ENCODE results near the gene AAK1.
"Not testable (repeated sequence)": the region's sequence is repeated elsewhere in the genome, so short reads cannot be mapped to it uniquely, and the experiment has no call there.

Gene AAK1

GRCh38 chr2:69625078-69625795 is 18.3 kb downstream of the AAK1 start:
- DNase-seq (ENCODE audit: low read depth): no peak

- no peak for DNase-seq (ENCODE audit: low read depth)
Observed at GRCh38 chr2:69624611-69625010, 18.9 kb downstream of the AAK1 start.

DNA sequence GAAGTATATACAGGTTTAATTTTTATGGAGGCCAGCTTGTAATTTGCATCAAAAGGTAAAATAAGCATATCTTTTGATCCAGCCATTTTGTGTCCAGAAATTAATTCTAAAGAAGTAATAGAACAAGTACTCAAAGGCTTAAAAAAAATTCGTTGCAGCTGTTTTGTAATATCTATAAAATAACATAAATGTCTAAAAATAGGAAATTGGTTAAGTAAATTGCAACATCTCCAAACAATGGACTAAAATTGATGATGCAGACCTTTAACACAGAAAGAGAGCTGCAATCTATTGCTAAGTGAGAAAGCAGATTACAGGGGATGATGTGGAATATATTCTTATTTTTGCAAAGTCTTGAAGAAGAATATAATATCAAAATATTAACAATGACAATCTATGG is 19.4 kb downstream of the AAK1 start:
- no peak for DNase-seq (ENCODE audit: low read depth)

GRCh38 chr2:69623236-69623635 is 20.3 kb downstream of the AAK1 start:
- no peak for DNase-seq (ENCODE audit: low read depth)

DNA sequence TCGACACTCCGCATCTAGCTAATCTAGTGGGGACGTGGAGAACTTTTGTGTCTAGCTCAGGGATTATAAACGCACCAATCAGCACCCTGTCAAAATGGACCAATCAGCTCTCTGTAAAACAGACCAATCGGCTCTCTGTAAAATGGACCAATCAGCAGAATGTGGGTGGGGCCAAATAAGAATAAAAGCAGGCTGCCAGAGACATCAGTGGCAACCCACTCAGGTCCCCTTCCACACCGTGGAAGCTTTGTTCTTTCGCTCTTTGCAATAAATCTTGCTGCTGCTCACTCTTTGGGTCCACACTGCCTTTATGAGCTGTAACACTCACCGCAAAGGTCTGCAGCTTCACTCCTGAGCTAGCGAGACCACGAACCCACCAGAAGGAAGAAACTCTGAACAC is 20.7 kb downstream of the AAK1 start:
- not testable (repeated sequence) for DNase-seq (ENCODE audit: low read depth)

DNA sequence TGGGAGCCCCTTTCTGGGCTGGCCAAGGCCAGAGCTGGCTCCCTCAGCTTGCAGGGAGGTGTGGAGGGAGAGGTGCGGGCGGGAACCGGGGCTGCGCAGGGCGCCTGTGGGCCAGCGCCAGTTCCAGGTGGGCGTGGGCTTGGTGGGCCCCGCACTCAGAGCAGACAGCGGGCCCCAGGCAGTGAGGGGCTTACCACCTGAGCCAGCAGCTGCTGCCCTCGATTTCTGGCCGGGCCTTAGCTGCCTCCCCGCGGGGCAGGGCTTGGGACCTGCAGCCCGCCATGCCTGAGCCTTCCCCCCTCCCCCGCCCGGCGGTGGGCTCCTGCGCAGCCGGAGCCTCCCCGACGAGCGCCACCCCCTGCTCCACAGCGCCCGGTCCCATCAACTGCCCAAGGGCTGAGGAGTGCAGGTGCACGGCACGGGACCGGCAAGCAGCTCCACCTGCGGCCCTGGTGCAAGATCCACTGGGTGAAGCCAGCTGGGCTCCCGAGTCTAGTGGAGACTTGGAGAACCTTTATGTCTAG is 21.5 kb downstream of the AAK1 start:
- DNase-seq (ENCODE audit: low read depth): not testable (repeated sequence)

GRCh38 chr2:69621440-69621839 is 22.1 kb downstream of the AAK1 start:
- no peak for DNase-seq (ENCODE audit: low read depth)

GRCh38 chr2:69620870-69621269 is 22.7 kb downstream of the AAK1 start:
- no peak for DNase-seq (ENCODE audit: low read depth)

DNA sequence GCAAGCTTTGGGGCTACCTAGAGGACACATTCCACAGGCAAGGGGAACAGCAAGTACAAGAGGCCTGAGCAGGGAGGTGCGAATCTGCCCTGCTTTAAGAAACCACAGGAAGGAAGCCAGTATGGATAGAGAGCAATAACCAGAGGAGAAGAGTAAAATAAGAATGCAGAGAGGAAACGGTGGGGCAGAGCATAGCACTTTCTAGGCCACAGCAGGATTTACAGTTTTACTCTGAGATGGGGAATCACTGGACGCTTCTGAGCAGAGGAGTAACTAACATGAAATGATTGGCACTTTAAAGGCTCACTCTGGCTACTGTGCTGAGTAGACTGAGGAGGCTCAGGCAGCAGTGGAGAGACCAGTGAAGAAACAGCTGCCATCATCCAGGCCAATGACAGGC is 23.8 kb downstream of the AAK1 start:
- no peak for DNase-seq (ENCODE audit: low read depth)

- no peak for DNase-seq (ENCODE audit: low read depth)
Observed at GRCh38 chr2:69618362-69618761, 25.2 kb downstream of the AAK1 start.

GRCh38 chr2:69617744-69618143 is 25.8 kb downstream of the AAK1 start:
- DNase-seq (ENCODE audit: low read depth): no peak

DNA sequence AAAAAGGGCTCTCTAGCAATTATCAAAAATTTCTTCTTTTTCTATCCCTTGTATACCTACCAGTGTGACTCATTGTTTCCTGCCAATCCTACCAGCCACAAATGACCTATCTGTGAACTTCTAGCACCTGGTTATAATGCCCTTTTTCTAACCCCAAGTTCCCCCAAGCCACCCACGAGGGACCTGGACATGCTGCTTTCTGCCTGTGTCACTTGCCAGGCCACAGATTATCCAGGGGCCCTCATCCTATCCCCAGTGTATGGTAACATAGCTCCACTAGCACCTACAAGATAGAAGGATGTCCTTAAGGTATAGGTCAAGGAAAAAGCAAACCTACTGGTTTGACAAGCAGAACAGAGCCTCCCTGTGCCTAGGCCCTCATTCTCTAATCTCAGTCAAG is 26.8 kb downstream of the AAK1 start:
- DNase-seq (ENCODE audit: low read depth): peak; percentile 25

GRCh38 chr2:69615969-69616368 is 27.6 kb downstream of the AAK1 start:
- DNase-seq (ENCODE audit: low read depth): no peak

GRCh38 chr2:69615078-69615625 is 28.4 kb downstream of the AAK1 start:
- no peak for DNase-seq (ENCODE audit: low read depth)

GRCh38 chr2:69612707-69613106 is 30.8 kb downstream of the AAK1 start:
- no peak for DNase-seq (ENCODE audit: low read depth)

DNA sequence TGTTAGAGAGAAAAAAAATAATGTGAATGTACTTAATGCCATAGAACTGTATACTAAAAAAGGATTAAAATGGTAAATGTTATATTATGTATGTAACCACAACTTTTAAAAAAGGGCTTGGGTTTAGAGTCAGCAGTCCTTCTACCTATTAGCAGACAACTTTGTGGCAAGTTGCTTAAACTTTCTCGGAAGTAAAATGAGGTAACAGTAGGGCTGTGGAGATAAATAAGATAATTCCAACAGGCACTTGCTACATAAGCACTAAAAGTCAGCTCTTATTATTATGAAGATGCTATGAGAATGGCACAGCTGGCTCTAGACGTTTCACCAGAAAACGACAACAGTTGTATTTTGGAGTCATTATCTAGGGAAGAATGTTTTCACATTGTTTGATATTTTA is 31.3 kb downstream of the AAK1 start:
- no peak for DNase-seq (ENCODE audit: low read depth)

DNA sequence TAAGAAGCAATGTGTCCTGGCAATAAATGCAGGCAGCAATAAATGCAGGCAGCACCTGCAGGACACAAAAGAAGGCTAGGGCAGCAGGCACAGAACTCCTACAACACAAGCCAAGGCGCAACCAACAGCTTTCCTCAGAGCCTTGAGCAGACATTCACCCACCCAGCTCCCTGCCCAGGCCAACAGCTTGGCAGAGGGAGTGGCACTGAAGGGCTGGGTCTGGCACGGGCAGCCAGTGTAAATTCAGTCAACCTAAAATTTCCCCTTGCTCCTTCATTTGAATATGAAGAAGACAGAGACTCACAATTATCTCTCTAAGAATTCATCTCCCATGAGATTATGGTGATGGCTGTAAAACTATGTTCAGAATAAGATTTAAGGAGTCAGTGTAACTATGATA is 35.4 kb downstream of the AAK1 start:
- no peak for DNase-seq (ENCODE audit: low read depth)

GRCh38 chr2:69606771-69607170 is 36.8 kb downstream of the AAK1 start:
- DNase-seq (ENCODE audit: low read depth): not testable (repeated sequence)

- DNase-seq (ENCODE audit: low read depth): no peak
Observed at GRCh38 chr2:69605284-69605683, 38.3 kb downstream of the AAK1 start.

GRCh38 chr2:69604836-69605235 is 38.7 kb downstream of the AAK1 start:
- no peak for DNase-seq (ENCODE audit: low read depth)

DNA sequence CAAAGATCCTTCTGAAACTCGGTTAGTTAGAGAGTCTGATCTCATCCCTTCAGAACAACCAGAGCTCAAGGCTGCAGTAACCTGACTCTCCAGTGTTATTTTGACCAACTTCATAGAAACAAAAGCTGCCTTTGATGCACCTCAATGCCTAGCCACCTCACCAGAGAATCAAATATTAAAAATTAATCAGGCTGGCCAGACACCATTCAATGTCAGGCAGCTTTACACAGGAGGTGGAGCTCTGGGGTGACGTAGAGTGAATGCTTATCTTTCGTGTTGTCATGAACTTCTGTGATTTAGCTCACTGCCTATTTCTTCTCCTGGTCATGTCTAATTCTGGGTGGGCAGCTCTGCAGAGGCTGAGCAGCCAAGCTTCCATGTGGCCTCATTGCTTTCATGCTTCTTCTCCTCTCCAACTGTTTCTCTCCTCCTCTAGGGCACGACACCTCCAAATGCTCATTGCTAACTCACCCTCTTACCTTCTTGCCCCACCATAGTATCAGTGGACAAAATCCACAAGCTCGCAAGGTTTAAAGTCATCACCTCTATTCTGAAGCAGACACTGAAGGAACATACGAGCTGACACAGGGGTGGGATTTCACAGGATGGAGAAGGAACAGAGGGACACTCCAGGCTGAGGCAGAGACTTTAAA is 39.4 kb downstream of the AAK1 start:
- DNase-seq (ENCODE audit: low read depth): no peak

- DNase-seq (ENCODE audit: low read depth): no peak
Observed at GRCh38 chr2:69603146-69603743, 40.3 kb downstream of the AAK1 start.

DNA sequence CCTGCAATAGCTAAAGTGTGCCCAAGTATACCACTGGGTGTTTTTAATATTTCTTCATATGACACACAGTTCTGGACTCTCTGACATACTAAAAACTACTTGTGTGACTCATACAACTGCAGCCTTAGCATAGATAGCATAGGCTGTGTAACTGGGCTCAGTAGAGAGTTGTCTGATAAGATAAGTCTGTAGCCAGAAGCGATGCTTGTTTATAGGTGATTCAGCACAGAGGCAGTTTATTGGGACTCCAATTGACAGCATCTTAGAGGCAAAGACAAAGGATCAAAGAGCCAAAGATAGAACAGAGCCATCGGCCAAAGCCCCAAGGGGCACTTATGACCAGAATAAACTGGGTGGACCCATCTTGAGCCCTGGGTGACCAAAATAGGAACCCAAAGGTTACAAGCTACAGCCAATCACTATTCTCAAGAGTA is 42.3 kb downstream of the AAK1 start:
- DNase-seq (ENCODE audit: low read depth): no peak
